ENCODE measurements around the gene PRDM12.

Gene PRDM12

GRCh38 chr9:130692321-130692720 lies 27.9 kb downstream of the PRDM12 start:
- DNase-seq, result no peak

GRCh38 chr9:130693101-130693425 lies 28.7 kb downstream of the PRDM12 start:
- DNase-seq, result no peak

- DNase-seq, result peak; percentile 95
These were observed 29.2 kb downstream of the PRDM12 start, which contains the start of gene EXOSC2 for GRCh38 chr9:130693426-130694191. TSS of gene EXOSC2 (plus strand) at chr9:130693780. CDS start at chr9:130693792, 12 bp downstream.

- DNase-seq, result no peak
These were observed 29.8 kb downstream of the PRDM12 start for GRCh38 chr9:130694205-130694604.

- DNase-seq, result no peak
These were observed 31.8 kb downstream of the PRDM12 start for GRCh38 chr9:130696139-130696650.

GRCh38 chr9:130696996-130697395 lies 32.6 kb downstream of the PRDM12 start:
- DNase-seq, result no peak

GRCh38 chr9:130698514-130698913 lies 34.1 kb downstream of the PRDM12 start:
- no peak for DNase-seq

GRCh38 chr9:130699047-130699446 lies 34.7 kb downstream of the PRDM12 start:
- DNase-seq, result no peak

GRCh38 chr9:130701059-130702022 lies 36.9 kb downstream of the PRDM12 start:
- DNase-seq, result no peak

GRCh38 chr9:130703501-130703900 lies 39.1 kb downstream of the PRDM12 start:
- DNase-seq, result no peak

GRCh38 chr9:130707225-130707976 lies 43.0 kb downstream of the PRDM12 start:
- DNase-seq, result no peak

- DNase-seq, result no peak
These were observed 46.5 kb downstream of the PRDM12 start for GRCh38 chr9:130710822-130711352.

GRCh38 chr9:130711469-130711868 lies 47.1 kb downstream of the PRDM12 start:
- DNase-seq, result peak; percentile 19

- DNase-seq, result peak; percentile 95
These were observed 48.3 kb downstream of the PRDM12 start for GRCh38 chr9:130712564-130713285.

- no peak for DNase-seq
These were observed 49.0 kb downstream of the PRDM12 start for GRCh38 chr9:130713286-130713960.

- DNase-seq, result no peak
These were observed 50.3 kb downstream of the PRDM12 start for GRCh38 chr9:130714586-130715110.

- no peak for DNase-seq
These were observed 50.9 kb downstream of the PRDM12 start for GRCh38 chr9:130715270-130715669.

GRCh38 chr9:130718562-130718961 lies 54.2 kb downstream of the PRDM12 start:
- no peak for DNase-seq

GRCh38 chr9:130720762-130721161 lies 56.4 kb downstream of the PRDM12 start:
- DNase-seq, result no peak

GRCh38 chr9:130728721-130729120 lies 64.3 kb downstream of the PRDM12 start:
- DNase-seq, result no peak

GRCh38 chr9:130729145-130729544 lies 64.8 kb downstream of the PRDM12 start:
- DNase-seq, result no peak

All from DMS 273 treated with DMSO at 0.1 percent for 48 hours (cell line).